K562 (cell line): Measurements from ENCODE around the gene RPUSD1. TPM values are rescaled to one million over a fixed set of nuclear protein-coding genes. Genes with fewer than 3 reads are reported as not detected.

Experiments used
- CGGBP1 ChIP-seq: fragments of 250-450 bp; sonication (Bioruptor Pico); IDR thresholded peaks from 2 replicates; pipeline ENCODE4 v1.9.0; 2021; ENCODE audit warnings: mild to moderate bottlenecking
- ELF4 ChIP-seq: fragments of 450-650 bp; formaldehyde crosslinking; IDR thresholded peaks from 2 replicates; pipeline ENCODE4 v1.4.0; 2022; ENCODE audit warnings: missing genetic modification characterization
- KAT2B ChIP-seq: IDR thresholded peaks from one replicate; pipeline ENCODE4 v1.6.1; 2012; ENCODE audit warnings: low read depth, mild to moderate bottlenecking, control low read depth, inconsistent platforms, low read length, moderate library complexity
- SIX5 ChIP-seq, 2 experiments: IDR thresholded peaks; 2 replicates each; pipeline ENCODE4 v1.6.1; 2011; ENCODE audit warnings: low read length in 2 of 2, borderline replicate concordance in 1 of 2, low read depth in 1 of 2, mild to moderate bottlenecking in 1 of 2, moderate library complexity in 1 of 2; ENCODE audit not compliant: insufficient read depth in 1 of 2
- ZNF518B ChIP-seq: fragments of 250-450 bp; sonication (Bioruptor Pico); IDR thresholded peaks from 2 replicates; pipeline ENCODE4 v1.5.0; 2021; ENCODE audit warnings: mild to moderate bottlenecking, moderate library complexity
- polyA plus RNA-seq, 8 experiments: library from polyadenylated mRNA; depleted of rRNA in 4 of 8; stranded (reverse) in 5 of 8; unstranded in 3 of 8; fragments of >200 nt; fragmentation: Nextera tagmentation in 2 of 8; fragmentation: Illumina TruSeq in 1 of 8; extraction: Ambion mirVana in 2 of 8; extraction: Trizol in 1 of 8; gene quantifications; 2 replicates each; pipeline versions ENCODE4 v1.2.1 to v1.2.3, GENCODE V29; 2011 to 2014; ENCODE audit warnings: inconsistent platforms in 1 of 8, missing spikeins in 1 of 8
- total RNA-seq, 7 experiments: library from RNA; depleted of rRNA in 6 of 7; stranded (reverse); fragments of >200 nt in 6 of 7; fragmentation: Illumina TruSeq in 2 of 7; extraction: Trizol in 2 of 7; gene quantifications; 2 replicates each; pipeline versions ENCODE4 v1.2.1 to v1.2.3, GENCODE V29; 2011 to 2021; ENCODE audit warnings: low replicate concordance in 1 of 7
- TF ChIP-seq, protein P1 (sequence below): fragments of 250-450 bp; sonication (Bioruptor Pico); IDR thresholded peaks from 2 replicates; pipeline ENCODE4 v1.4.0; 2020

Gene RPUSD1
- total and polyA plus RNA-seq, 9 of the 15 experiments (the other 6 are each of a cell fraction or from before 2014, with no cell fraction given) = 0.45 to 56.6 (median 12.0) TPM

DNA sequence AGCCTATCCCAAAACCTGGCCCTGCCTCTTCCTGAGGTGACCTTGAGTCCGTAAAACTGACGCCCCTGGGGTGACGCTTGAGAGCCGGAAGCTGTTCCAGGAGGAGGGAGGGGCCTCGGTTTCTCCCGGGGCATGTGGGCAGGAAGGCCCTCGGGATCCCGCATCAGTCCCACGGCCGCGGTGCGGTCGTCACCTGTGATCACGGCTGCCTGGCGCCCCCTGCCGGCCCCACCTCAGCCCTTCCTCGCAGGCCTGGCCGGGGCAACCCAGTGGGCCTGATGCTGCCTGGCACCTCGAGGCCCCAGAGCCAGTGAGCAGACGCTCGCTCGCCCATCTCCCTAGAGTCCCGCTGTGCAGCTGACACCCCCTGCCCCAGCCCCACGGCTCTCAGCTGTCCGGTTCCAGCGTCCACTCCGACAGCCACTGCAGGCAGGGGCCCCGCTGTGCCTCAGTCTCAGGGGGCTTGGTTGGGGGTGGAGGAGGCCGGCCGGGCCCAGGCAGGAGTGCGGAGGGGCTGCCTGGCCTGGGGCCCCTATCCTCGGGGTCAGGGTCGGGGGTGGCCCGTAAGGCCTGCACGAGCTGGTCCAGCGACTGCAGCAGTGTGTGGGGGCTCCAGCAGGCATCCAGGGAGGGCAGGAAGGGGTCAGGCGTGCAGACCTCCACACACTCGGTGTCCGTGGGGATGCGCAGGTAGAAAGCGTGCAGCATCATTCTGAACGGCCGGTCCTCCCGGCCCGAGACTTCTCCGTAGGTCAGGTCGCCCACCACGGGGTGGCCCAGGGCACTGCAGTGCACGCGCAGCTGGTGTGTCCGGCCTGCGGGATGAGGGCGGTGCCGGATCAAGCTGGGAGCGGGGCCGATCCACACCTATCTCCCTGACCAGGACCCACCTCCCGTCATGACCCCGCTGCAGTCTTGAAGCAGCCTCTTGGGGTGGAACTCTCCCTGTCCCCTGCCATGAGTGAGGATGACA, 2.3 kb downstream of the RPUSD1 start (continued):
- no peak for TF ChIP-seq CGGBP1 (CRISPR knock-in tag)
- TF ChIP-seq, protein P1, sequence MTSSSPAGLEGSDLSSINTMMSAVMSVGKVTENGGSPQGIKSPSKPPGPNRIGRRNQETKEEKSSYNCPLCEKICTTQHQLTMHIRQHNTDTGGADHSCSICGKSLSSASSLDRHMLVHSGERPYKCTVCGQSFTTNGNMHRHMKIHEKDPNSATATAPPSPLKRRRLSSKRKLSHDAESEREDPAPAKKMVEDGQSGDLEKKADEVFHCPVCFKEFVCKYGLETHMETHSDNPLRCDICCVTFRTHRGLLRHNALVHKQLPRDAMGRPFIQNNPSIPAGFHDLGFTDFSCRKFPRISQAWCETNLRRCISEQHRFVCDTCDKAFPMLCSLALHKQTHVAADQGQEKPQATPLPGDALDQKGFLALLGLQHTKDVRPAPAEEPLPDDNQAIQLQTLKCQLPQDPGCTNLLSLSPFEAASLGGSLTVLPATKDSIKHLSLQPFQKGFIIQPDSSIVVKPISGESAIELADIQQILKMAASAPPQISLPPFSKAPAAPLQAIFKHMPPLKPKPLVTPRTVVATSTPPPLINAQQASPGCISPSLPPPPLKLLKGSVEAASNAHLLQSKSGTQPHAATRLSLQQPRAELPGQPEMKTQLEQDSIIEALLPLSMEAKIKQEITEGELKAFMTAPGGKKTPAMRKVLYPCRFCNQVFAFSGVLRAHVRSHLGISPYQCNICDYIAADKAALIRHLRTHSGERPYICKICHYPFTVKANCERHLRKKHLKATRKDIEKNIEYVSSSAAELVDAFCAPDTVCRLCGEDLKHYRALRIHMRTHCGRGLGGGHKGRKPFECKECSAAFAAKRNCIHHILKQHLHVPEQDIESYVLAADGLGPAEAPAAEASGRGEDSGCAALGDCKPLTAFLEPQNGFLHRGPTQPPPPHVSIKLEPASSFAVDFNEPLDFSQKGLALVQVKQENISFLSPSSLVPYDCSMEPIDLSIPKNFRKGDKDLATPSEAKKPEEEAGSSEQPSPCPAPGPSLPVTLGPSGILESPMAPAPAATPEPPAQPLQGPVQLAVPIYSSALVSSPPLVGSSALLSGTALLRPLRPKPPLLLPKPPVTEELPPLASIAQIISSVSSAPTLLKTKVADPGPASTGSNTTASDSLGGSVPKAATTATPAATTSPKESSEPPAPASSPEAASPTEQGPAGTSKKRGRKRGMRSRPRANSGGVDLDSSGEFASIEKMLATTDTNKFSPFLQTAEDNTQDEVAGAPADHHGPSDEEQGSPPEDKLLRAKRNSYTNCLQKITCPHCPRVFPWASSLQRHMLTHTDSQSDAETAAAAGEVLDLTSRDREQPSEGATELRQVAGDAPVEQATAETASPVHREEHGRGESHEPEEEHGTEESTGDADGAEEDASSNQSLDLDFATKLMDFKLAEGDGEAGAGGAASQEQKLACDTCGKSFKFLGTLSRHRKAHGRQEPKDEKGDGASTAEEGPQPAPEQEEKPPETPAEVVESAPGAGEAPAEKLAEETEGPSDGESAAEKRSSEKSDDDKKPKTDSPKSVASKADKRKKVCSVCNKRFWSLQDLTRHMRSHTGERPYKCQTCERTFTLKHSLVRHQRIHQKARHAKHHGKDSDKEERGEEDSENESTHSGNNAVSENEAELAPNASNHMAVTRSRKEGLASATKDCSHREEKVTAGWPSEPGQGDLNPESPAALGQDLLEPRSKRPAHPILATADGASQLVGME (CRISPR knock-in tag) = no peak
- no peak for TF ChIP-seq SIX5 (IDR thresholded peaks at IDR 0.05; ENCODE audit: borderline replicate concordance in 1 of 2, insufficient read depth in 1 of 2, low read depth in 1 of 2, low read length in 2 of 2)
- TF ChIP-seq KAT2B = no peak
- no peak for TF ChIP-seq ZNF518B
- TF ChIP-seq ELF4 (CRISPR knock-in tag) = no peak
